Ovary (tissue), 3 donors: ENCODE measurements around the gene PRRC2A.
A peak's percentile ranks its signal among the peaks of the same experiment; 100 is the strongest.

Experiments
- EP300 ChIP-seq: sonication (generic); formaldehyde crosslinking; IDR thresholded peaks from one replicate; pipeline ENCODE4 v1.6.1; 2017; ENCODE audit warnings: antibody characterized with exemption
- POLR2A ChIP-seq: fragments of 450-650 bp; IDR thresholded peaks from one replicate; pipeline ENCODE4 v1.6.1; 2017; ENCODE audit warnings: antibody characterized with exemption, mild to moderate bottlenecking, moderate library complexity
- TF ChIP-seq, protein P1 (sequence below), 3 donors: fragments of 450-650 bp in 2 of 3; fragments of 200-600 bp in 1 of 3; IDR thresholded peaks; one replicate each; pipeline versions ENCODE4 v1.5.1 to v1.8.0; 2016 to 2022; ENCODE audit warnings: antibody characterized with exemption in 3 of 3, mild to moderate bottlenecking in 1 of 3
- donor health status: DM: no; HTN: no; CAD: no.

GRCh38 chr6:31620586-31621319 lies at the start of gene PRRC2A:
- TF ChIP-seq, protein P1, sequence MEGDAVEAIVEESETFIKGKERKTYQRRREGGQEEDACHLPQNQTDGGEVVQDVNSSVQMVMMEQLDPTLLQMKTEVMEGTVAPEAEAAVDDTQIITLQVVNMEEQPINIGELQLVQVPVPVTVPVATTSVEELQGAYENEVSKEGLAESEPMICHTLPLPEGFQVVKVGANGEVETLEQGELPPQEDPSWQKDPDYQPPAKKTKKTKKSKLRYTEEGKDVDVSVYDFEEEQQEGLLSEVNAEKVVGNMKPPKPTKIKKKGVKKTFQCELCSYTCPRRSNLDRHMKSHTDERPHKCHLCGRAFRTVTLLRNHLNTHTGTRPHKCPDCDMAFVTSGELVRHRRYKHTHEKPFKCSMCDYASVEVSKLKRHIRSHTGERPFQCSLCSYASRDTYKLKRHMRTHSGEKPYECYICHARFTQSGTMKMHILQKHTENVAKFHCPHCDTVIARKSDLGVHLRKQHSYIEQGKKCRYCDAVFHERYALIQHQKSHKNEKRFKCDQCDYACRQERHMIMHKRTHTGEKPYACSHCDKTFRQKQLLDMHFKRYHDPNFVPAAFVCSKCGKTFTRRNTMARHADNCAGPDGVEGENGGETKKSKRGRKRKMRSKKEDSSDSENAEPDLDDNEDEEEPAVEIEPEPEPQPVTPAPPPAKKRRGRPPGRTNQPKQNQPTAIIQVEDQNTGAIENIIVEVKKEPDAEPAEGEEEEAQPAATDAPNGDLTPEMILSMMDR (IDR thresholded peaks at IDR 0.05), result no peak
- TF ChIP-seq EP300 (no peak), POLR2A (peak; percentile 65)
